CD4-positive, alpha-beta T cell treated with Interleukin-10 for 1 hour (primary cell): ENCODE results near the gene MRPL19.
A peak's percentile ranks its signal among the peaks of the same experiment; 100 is the strongest.
"Not testable (repeated sequence)": the region's sequence is repeated elsewhere in the genome, so short reads cannot be mapped to it uniquely, and the experiment has no call there.

Experiments used
- DNase-seq: peaks from one replicate; pipeline ENCODE4 v3.0.0-alpha.2; 2020

The MRPL19 gene

DNA sequence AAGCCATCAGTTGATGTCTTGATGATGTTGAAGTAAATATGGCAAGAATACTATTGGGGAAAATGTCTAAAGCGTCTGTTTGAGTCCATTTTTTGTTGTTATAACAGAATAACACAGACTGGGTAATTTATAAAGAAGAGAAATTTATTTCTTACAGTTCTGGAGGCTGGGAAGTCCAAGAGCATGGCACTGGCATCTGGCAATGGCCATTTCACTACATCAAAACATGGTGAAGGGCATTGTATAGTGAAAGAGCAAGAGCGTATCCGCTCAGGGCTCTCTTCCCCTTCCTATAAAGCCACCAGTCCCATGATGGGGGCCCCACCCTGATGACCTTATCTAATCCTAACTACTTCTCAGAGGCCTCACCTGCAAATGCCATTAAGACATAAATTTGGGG, 29.6 kb upstream of the MRPL19 start:
- no peak for DNase-seq

DNA sequence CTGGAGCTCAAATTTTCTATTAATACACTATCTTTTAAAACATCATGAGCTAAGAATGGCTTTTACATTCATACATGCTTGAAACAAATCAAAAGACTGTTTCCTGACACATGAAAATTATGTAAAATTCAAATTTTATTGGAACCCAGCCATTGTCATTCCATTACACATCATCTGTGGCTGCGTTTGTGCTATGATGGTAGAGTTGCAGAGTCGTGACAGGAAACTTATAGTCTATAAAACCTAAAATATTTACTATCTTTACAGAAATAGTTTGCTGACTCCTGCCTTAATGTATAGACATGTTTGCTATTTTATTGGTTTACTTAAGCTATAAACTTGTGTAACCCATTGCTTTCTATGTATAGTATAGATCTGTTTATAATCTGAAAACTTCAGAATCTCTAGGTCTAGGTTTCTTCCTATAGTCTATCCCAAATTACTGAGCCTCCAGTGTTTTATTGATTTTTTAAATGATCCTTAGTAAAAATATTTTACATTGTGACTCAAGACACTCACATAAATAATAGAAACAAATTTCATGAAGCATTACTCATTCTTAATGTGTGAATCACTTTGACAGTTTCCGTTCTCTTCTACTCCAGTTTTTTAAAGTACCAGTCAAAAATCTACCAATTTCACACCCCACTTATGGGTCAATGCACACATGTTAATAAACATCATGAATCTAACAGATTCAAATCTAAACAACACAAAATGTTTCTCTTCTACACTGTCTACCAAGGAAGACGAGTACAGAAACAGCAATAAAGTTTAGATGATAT, 26.4 kb upstream of the MRPL19 start:
- no peak for DNase-seq

DNA sequence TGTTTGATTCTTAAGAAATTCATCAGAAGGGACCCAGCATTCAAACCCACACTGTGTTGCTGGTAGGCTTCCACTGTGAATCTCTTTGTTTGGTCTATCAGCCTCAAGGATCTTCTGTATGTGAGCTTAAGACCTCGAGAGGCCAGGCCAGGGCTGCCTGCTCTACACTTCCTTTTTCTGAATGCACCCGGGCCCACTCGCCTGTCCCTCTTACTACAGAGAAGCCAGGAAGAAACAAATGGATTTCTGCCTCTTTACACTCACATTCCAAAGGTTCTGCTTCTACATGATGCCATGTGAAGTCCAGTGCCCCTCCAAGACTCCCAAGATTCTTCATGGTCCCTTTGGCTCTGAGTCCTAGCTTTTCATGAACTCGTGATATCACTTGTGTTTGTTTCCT, 25.4 kb upstream of the MRPL19 start:
- no peak for DNase-seq

DNA sequence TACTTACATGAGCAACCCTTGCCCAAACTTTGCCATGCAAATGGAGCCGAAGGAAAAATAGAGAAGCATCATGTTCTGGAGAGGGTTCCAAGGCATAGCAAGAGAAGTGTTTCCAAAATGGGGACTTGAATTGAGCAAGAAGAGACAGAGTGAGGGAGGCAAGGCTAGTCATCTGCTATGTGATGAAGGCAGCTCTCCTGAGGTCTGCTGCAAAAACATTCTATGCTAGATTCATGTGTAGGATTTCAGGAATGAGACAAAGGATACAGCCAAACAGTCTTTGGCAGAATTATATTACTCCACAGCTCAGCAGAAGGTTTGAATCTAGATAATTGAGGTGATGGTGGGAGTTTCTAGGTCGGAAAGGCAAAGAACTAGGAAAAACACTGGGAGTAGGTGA, 24.1 kb upstream of the MRPL19 start:
- DNase-seq = no peak

DNA sequence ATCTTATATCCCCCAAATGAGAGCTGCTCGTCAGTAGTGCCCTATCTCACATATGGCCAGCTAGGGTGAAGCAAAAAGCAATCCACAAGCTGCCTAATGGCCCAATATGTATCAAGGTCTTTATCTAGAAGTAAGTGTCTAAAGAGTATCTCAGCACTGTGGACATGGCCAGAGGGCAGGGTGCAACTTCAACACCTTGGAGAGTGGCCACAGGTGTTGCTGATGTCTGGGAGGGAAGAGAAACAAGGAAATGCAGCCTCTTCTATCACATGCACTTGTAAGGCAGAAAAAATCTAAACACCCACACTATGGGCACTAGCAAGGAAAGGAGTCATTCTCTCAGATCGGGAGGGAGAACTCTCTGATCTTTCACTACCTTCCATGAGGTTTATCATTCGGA, 23.7 kb upstream of the MRPL19 start:
- DNase-seq = no peak

DNA sequence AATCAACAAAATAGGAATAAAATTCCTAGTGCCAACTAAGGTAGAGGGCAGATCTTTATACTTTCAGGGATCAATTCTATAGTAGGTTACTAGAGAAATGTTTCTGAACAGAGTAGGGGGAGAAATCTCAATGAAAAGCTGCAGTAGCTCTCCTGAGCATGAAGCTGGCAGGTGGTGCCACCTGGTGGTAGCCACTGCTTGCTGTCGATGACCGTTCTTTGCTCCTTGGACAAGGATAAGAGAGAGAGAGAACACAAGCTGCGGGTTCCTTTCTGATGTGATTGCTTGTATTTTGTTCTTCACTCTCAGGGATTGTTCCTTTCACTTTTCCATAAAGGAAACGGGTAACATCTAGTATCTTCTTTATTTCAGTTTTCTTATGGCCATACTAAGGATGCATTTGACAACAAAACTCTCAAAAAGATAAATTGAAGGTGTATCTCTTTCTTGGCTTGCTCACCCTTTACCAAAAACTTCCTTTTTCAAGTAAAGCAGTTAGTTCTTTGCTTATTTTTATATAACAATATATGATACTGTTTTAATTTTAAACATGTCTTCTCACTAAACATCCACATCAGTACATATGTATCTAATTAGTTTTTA, 18.6 kb upstream of the MRPL19 start:
- peak; percentile 46 for DNase-seq

DNA sequence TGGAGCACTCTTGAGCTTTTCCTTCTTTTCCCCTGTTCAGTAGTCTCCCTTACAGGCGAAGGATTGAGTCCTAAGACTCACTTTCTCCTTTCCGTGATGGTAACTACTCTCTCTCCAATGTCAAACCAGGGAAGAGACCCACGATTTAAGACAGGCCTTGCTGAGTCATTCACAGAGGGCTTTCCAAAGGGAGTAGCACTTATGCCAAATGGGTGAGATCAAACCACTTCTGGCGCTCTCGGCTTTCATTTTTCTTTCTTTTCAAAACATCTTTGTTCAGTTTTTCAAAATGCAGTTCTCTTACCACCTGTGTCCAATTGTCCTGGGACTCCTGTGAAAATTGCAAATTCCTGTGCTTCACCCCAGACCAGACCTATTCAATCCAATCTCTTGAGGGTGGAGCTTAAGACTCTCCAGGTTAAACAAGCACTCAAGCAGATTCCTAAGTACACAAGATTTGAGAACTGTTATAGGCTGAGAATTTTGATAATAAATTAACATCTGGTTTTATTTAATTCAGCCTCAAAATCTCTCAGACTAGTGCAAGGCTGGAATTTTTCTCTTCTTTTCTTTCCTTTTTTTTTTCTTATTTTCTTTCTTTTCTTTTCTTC, 14.4 kb upstream of the MRPL19 start:
- DNase-seq = no peak

DNA sequence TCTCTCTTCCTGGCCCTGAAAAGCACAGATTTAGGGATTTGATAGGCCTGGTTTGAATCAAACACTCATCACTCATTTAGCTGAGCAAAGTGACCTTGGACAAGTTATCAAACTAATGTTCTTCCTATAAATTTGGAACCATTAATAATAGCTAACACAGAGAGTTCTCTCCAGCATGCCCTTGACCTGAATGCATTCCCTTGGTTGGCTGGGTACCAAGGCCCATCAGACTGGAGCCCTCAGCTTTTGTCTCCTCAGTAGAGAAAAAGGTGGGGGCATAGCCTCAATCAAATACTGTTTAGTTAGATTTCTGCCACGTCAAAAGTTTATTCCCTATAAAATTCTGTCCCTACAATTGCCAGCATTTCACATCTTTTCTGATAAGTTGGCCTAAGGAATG, 13.8 kb upstream of the MRPL19 start:
- DNase-seq = no peak

DNA sequence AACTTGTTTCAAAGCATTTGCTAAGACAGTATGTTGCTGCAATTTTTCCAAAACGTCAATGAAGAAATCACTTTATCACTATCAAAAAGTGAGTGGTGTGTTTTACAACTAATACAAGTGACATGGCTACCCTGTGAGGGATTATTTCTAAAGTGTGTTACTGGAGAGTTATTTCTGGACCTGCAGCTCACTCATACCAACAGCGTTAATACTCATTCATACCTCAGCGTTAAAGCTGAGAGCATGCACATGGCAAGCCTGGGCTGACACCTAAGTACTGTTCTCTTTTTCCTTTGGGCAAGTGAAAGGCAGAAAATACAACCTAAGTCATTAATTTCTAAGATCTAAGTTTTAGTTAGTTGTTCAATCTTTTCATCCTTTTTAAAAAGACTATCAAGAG, 13.0 kb upstream of the MRPL19 start:
- DNase-seq = no peak

DNA sequence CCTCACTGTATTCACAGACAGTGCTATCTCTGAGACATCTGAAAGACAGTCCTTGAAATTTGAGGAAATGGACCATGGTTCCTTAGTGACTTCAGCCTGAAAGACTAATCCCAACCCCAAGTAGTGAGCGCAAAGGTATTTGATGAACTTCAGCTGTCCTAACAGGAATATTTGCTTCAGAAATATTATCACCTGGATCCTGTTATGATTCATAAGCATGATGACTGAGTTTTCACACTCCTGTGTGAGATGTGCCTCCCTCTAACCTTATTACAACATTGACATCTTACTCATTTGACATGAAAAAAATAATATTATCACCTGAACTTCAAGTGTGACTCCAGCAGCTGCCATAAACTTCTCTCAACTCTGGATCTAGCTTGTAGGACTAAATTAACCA, 11.6 kb upstream of the MRPL19 start:
- DNase-seq = no peak

DNA sequence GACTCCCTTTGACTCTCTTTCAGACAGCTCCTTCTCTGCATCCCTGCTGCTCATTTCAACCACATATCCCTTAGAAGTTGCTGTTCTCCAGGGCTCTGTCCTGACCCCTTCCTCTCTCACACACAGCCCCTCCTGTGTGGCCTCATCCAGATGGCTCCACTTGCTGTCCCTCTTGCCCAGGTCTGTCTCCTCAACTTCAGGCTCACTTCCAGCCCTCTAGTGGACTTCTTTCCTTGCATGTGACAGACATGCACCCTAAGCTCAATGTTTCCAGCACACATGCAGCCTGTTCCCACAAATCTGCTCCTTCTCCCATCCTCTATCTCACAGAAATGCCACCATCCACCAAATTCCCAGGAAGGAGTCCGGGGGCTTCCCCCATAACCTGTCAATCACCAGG, 9.0 kb upstream of the MRPL19 start:
- no peak for DNase-seq

DNA sequence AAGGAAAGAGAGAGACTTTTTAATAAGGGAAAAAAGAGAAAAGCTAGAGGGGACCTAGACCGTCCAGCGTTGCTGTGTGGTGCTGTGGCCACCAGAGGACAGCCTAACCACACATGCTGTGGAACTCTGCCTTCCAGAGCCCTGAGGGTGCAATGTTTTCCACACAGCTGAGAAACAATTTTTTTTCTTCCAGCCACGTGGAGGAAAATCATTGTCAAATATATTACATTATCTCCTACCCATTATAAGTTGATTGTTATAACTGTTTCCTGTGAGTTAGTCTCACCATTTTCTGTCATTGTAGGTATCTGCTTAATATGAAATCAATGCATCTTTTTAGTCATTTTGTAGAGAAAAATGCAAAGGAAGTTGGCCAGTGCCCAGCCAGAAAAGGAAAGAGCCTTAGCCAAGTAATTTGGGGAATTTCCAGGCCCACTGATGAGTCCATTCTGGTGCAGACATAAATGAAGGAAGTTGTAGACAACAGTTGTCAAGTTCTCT, 5.9 kb upstream of the MRPL19 start:
- peak; percentile 47 for DNase-seq

DNA sequence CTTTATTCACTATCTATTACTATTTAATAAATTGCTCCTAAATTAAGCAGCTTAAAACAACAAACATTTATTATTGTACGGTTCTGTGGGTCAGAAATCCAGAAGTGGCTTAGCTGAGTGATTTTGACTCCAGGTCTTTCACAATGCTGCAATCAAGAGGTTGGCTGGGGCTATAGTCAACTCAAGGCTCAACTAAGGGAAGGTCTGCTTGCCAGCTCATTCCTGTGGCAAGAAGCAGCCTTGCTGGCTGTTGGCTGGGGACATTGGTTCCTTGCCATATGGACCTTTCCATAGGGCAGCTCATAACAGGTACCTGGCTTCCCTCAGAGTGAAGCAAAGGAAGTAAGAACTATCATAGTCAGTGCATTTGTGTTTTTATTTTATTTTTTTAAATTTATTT, 5.0 kb upstream of the MRPL19 start:
- no peak for DNase-seq

DNA sequence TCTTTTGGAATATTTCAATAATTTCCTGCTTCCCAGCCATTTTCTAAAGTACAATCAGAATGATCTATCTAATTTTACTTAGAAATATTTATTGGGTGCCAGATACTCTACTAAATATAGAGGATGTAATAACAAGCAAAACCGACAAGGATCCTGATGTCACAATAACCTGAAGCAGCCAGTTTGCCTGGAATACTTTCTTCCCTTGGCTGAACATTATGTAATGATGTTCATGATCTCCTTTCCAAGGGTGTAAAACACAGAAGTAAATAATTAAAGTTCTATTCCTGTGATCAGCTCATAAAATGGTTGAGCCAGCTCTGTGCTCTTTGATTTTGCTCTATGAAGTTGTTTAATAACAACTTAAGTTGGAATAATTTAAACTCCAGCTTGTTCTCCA, 2.6 kb upstream of the MRPL19 start:
- DNase-seq = no peak

DNA sequence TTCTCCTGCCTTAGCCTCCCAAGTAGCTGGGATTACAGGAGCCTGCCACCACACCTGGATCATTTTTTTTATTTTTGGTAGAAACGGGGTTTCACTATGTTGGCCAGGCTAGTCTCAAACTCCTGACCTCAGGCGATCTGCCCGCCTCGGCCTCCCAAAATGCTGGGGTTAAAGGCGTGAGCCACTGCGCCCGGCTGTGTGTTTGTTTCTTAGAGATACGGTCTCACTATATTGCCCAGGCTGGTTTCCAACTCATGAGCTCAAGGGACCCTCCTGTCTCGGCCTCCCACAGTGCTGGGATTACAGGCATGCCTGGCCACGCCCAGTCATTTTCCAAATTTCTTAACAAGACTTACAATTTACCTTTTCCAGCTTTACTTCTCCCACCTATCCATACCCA, 940 bp upstream of the MRPL19 start:
- no peak for DNase-seq

DNA sequence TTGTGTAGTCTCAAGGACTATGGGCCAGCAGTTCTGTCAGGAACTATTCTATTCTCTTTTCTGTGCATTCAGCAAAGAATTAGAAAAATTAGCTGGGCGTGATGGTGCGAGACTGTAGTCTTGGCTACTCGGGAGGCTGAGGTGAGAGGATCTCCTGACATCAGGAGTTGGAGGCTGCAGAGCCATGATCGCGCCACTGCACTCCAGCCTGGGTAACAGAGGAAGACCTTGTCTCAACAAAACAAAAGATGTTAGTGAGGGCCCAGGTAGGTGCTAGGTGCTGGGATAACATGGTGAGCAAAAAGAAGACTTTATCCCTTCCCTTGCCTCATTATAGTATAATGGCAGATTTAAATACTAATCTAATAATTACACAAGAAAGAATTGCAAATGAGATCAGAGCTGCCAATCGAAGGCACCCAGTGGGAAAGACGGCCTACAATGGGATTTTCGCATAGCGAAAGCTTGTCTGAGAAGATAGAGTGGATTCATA, 447 bp upstream of the MRPL19 start:
- DNase-seq = no peak

DNA sequence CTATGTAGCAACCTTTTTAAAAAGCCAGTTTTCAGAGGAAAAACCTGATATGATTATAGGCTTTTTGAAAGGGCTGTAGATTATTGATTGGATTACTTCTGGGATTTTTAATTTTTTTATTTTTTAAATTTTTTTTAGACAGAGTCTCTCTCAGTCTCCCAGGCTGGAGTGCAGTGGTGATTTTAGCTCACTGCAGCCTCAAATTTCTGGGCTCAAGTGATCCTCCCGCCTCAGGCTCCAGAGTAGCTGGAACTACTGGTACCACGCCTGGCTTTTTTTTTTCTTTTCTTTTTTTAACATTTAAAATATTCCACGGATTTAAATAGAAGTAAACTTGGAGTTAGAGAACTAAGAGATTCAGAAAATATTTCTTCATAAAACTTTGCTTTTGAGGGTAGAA, 1.2 kb downstream of the MRPL19 start:
- DNase-seq = no peak

DNA sequence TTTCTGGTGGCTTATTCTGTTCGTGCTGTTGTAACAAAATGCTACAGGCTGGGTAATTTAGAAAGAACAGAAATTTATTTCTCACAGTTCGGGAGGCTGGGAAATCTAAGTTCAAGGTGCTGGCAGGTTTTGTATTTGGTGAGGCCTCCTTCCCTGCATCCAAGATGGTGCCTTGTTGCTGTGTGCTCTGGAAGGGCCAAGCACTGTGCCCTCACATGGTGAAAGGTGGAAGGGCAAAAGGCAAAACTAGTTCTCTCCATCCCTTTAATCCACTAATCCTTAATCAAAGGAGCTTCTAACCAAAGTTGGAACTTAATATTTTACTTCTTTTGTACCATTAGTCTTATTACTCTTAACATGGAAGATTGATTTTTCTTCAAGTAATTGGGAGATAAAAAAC, 7.4 kb downstream of the MRPL19 start:
- no peak for DNase-seq

DNA sequence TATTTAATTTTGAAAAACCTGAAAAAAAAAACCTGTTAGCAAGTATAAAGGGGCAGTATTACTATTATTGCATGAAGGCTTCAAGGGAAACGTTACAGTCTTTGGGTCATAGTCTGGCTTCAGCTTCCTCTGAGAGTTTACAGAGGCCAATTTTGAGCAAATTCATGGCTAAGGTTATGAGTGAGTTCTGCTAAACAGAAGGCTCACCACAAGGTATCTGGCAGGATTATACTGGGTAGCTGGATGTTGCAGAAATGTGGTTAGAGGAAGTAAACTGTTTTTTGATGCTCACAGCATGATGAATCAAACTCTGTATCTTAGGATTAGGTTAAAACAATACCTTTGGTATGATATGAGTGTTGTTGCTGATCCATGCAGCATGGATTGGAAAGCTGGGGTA, 9.3 kb downstream of the MRPL19 start:
- DNase-seq = no peak

DNA sequence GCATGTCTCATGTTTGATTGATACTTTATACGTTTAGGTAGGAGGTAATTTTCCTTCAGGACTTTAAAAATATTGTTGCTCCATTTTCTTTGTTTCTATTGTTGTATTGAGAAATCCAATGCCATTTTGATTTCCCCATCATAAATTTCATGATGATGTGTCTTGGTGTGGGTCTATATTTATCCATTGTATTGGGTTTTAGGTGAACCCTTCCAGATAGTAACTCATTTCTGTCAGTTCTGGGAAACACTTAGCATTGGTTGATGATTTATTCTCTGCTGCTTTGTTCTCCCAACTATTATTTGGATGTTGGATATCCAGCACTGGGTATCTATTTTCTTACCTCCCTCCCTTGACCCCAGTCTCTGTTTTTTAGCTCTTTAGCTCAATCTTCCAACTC, 10.0 kb downstream of the MRPL19 start:
- no peak for DNase-seq

DNA sequence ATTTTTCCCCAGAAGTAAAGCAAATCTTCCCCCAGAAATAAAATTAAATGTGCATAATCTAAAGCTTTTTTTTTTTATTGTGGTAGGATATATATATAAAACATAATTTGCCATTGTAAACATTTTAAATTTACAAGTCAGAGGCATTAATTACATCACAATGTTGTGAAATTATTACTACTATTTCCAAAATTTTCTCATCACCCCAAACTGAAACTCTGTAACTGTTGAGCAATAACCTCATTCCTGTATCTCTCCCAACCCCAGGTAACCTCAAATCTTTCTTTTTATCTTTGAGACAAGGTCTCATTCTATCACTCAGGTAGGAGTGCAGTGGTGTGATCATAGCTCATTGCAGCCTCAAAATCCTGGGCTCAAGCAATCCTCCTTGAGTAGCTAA, 11.2 kb downstream of the MRPL19 start:
- no peak for DNase-seq

DNA sequence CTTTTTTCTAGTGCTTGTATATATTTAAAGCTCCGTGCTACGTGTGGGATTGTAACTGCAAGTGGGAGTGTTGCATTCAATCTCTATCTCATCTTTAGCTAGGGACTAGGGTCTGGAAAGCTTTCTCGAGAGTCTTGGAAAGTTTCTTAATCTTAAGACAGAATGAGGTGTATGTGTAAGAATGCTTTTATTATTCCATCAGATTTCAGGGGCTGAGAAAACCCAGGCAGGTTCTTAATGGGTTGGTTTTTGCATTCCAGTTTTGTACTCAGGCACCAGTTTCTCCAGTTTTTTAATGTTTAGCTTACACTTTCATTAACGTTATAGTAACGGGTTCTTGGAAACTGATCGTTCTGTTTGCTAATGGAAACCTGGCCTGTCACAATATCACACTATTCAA, 20.3 kb downstream of the MRPL19 start:
- DNase-seq = no peak

DNA sequence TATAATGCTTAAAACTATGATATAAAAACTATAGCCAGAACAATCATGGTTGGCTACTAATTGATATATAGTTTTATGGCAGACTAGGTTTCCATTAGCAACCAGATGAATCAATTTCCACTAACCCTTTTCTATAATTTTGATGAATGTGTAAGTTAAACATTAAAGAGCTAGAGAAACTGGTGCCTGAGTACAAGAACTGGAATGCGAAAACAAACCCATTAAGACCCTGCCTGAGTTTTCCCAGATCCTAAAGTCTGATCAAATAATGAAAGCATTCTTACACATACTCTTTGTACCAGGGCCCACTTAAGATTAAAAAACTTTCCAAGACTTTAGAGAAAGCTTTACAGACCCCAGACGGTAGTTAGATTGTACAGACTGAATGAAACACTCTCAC, 21.3 kb downstream of the MRPL19 start:
- DNase-seq = no peak

DNA sequence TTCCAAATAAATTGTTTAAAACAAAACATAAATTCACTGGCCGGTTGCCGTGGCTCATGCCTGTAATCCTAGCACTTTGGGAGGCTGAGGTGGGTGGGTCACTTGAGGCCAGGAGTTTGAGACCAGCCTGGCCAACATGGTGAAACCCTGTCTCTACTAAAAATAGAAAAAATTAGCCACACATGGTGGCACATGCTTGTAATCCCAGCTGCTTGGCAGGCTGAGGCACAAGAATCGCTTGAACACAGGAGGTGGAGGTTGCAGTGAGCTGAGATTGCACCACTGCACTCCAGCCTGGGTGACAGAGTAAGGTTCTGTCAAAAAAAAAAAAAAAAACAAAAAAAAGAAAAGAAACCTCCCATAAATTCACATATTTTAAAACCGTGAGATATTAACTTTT, 28.8 kb downstream of the MRPL19 start:
- DNase-seq = not testable (repeated sequence)
